ENCODE results near the gene EDC3.

DNA sequence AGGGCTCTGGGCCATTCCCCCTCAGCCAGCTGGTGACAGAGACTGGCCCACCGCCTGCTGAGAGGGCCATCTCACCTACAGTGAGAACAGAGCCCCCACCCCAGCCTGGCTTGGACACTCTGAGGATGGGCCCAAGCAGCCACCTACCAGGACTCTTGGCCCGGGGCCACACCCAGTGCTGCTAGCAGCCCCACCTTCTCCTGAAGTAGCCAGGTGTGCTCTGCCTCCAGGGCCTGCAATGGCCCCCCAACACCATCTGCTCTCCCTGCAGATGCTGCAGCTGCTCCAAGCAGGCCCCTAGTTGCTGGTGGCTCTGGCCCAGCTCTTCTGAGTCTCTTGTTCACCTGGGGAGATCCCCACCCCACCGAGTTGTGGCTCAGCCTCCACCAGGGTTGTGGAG, 87.0 kb downstream of the EDC3 start:
- TF ChIP-seq, protein P1, sequence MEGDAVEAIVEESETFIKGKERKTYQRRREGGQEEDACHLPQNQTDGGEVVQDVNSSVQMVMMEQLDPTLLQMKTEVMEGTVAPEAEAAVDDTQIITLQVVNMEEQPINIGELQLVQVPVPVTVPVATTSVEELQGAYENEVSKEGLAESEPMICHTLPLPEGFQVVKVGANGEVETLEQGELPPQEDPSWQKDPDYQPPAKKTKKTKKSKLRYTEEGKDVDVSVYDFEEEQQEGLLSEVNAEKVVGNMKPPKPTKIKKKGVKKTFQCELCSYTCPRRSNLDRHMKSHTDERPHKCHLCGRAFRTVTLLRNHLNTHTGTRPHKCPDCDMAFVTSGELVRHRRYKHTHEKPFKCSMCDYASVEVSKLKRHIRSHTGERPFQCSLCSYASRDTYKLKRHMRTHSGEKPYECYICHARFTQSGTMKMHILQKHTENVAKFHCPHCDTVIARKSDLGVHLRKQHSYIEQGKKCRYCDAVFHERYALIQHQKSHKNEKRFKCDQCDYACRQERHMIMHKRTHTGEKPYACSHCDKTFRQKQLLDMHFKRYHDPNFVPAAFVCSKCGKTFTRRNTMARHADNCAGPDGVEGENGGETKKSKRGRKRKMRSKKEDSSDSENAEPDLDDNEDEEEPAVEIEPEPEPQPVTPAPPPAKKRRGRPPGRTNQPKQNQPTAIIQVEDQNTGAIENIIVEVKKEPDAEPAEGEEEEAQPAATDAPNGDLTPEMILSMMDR (IDR thresholded peaks at IDR 0.05): no peak
- TF ChIP-seq POLR2AphosphoS5 (IDR thresholded peaks at IDR 0.05) (no peak), POLR2A (IDR thresholded peaks at IDR 0.05) (no peak), EP300 (IDR thresholded peaks at IDR 0.05) (no peak)

Data from sigmoid colon (tissue), 4 donors.